Mesendoderm (in vitro differentiated cells): ENCODE results near the gene ADGRA1.

Experiments
- DNase-seq: peaks from one replicate; pipeline ENCODE4 v3.0.0; 2013
- H2AK5ac ChIP-seq: 2 replicates; pipeline ENCODE4 v1.6.1; 2013; ENCODE audit warnings: low read length, inconsistent platforms
- H2BK120ac ChIP-seq: 2 replicates; pipeline ENCODE4 v1.6.1; 2013; ENCODE audit warnings: low read depth, mild to moderate bottlenecking, low read length, moderate library complexity, mixed read lengths
- H2BK15ac ChIP-seq: replicated peaks from 2 replicates; pipeline ENCODE4 v1.6.1; 2013; ENCODE audit warnings: low read depth, mild to moderate bottlenecking, moderate library complexity
- H2BK5ac ChIP-seq: 2 replicates; pipeline ENCODE4 v1.6.1; 2013; ENCODE audit warnings: low read length, inconsistent platforms
- H3K18ac ChIP-seq: 2 replicates; pipeline ENCODE4 v1.6.1; 2013; ENCODE audit warnings: mild to moderate bottlenecking, low read length, mixed read lengths
- H3K23ac ChIP-seq: one replicate; pipeline ENCODE4 v1.6.1; 2013; ENCODE audit warnings: low read length
- H3K27ac ChIP-seq: 2 replicates; pipeline ENCODE4 v1.5.1; 2013; ENCODE audit warnings: low read depth, mild to moderate bottlenecking, inconsistent platforms, low read length, moderate library complexity
- H3K27me3 ChIP-seq: 2 replicates; pipeline ENCODE4 v1.6.1; 2013; ENCODE audit warnings: low read length, control low read depth, mild to moderate bottlenecking, inconsistent platforms; ENCODE audit not compliant: insufficient read depth, poor library complexity
- H3K36me3 ChIP-seq: 2 replicates; pipeline ENCODE4 v1.6.1; 2013; ENCODE audit warnings: low read length, inconsistent platforms; ENCODE audit not compliant: control insufficient read depth, insufficient read depth
- H3K4ac ChIP-seq: one replicate; pipeline ENCODE4 v1.6.1; 2013; ENCODE audit warnings: low read depth, mild to moderate bottlenecking, low read length, moderate library complexity
- H3K4me1 ChIP-seq: 2 replicates; pipeline ENCODE4 v1.6.1; 2013; ENCODE audit warnings: low read depth, low read length, inconsistent platforms; ENCODE audit not compliant: control insufficient read depth
- H3K4me2 ChIP-seq: 2 replicates; pipeline ENCODE4 v1.6.1; 2013; ENCODE audit warnings: low read length
- H3K4me3 ChIP-seq: 2 replicates; pipeline ENCODE4 v1.5.1; 2013; ENCODE audit warnings: mild to moderate bottlenecking, low read length
- H3K56ac ChIP-seq: one replicate; pipeline ENCODE4 v1.6.1; 2013; ENCODE audit warnings: low read length
- H3K79me1 ChIP-seq: 2 replicates; pipeline ENCODE4 v1.6.1; 2013; ENCODE audit warnings: low read length, inconsistent platforms
- H3K79me2 ChIP-seq: 2 replicates; pipeline ENCODE4 v1.6.1; 2013; ENCODE audit warnings: mild to moderate bottlenecking, low read length; ENCODE audit not compliant: control insufficient read depth, insufficient read depth
- H3K9ac ChIP-seq: 2 replicates; pipeline ENCODE4 v1.6.1; 2013; ENCODE audit warnings: low read length, inconsistent platforms
- H4K5ac ChIP-seq: one replicate; pipeline ENCODE4 v1.6.1; 2013; ENCODE audit warnings: low read length
- H4K8ac ChIP-seq: one replicate; pipeline ENCODE4 v1.6.1; 2013; ENCODE audit warnings: low read depth, mild to moderate bottlenecking, control low read depth, low read length, moderate library complexity
- WGBS: extraction: QIAGEN DNeasy Blood & Tissue Kit; methylation state at CpG from one replicate; pipeline ENCODE4 v1.1.7; 2013; ENCODE audit warnings: low lambda C conversion rate, missing lambda C conversion rate; ENCODE audit not compliant: insufficient coverage; ENCODE audit errors: extremely low coverage; 5-methylcytosine and 5-hydroxymethylcytosine counted together

ADGRA1 gene

DNA sequence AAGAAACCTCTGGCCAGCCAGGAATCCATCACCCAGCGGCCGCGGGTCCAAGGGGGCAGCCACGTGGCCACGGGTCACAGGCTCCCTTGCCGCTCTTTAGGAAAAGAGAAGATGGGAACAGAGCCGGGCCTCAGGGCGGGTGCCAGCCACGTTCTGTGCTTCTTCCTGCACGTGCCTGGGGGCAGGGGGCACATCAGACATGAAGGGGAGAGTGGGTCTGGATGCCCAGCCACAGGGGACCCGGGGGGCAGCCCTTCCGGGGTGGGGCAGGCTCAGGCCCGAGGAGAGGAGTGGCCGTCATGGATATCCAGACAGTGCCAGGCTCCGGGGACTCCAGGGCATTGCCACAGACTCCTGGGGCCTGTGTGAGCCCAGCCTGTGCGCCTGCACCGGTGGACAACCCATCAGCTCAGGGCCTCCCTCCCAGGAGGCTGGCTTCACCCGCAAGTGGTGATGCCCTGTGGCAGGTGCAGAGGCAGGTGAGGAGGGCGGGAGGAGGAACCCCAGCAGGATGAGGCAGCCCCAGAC lies 31.0 kb upstream of the ADGRA1 start:
- no CpG with 5 or more reads among the region's 19 CpGs for WGBS
- H4K5ac ChIP-seq = no peak overlapping the region
- H2BK15ac ChIP-seq = no peak overlapping the region
- H3K4ac ChIP-seq = no peak overlapping the region
- DNase-seq = no peak
- no peaks in the 10 kb centered on the region for H3K79me1 ChIP-seq
- no peak overlapping the region for H3K27ac ChIP-seq
- H2BK5ac ChIP-seq = no peak overlapping the region
- H3K4me1 ChIP-seq = no peaks in the 10 kb centered on the region
- no peak overlapping the region for H3K9ac ChIP-seq
- H3K18ac ChIP-seq = no peak overlapping the region
- no peak overlapping the region for H2AK5ac ChIP-seq
- H3K4me3 ChIP-seq = no peak overlapping the region
- no peak overlapping the region for H3K23ac ChIP-seq
- no peak overlapping the region for H3K4me2 ChIP-seq
- no peaks in the 10 kb centered on the region for H3K27me3 ChIP-seq
- H4K8ac ChIP-seq = no peak overlapping the region
- H3K79me2 ChIP-seq = no peaks in the 10 kb centered on the region
- H2BK120ac ChIP-seq = no peak overlapping the region
- no peaks in the 10 kb centered on the region for H3K36me3 ChIP-seq
- H3K56ac ChIP-seq = no peak overlapping the region

DNA sequence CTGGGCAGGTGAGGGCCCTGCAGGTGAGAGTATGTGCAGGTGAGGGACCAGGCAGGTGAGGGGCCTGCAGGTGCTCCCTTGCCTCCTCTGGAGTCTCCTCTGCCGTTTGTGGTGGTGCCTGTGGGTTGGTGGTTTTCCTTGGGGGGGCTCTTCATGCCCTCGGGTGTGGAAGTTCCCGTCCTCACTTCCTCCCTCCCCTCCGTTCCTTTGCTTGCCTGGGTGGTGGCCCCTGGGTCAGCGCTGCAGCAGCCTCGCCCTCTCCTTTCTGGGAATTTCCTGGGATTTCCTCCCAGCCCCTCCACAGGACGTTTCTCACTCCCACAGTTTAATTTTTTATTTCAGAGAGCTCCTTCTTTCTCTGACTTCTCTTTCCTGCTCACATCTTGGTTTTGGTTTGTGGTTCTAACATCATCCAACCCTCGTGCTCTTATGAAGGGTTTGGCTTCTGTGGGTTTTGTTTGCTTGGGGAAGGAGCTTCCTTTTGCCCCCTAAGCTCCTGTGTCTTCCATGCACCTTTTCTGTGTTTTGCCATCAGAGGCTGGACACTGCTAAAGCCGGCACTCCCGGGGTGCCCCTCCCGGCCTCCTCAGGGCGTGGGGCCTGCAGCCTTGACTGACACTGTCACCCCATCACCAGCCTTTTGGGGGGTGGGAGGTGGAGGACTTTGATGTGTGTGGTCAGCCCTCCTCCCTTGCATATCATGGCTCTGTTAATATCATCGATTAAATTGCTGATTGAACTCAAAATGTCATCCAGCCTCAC lies 29.2 kb upstream of the ADGRA1 start:
- H3K18ac ChIP-seq = no peak overlapping the region
- no peak overlapping the region for H3K4me3 ChIP-seq
- H2BK5ac ChIP-seq = no peak overlapping the region
- no CpG with 5 or more reads among the region's 13 CpGs for WGBS
- no peaks in the 10 kb centered on the region for H3K4me1 ChIP-seq
- no peak overlapping the region for H3K4me2 ChIP-seq
- H2AK5ac ChIP-seq = no peak overlapping the region
- H3K36me3 ChIP-seq = no peaks in the 10 kb centered on the region
- no peaks in the 10 kb centered on the region for H3K79me1 ChIP-seq
- no peak overlapping the region for H4K8ac ChIP-seq
- no peak for DNase-seq
- H3K79me2 ChIP-seq = no peaks in the 10 kb centered on the region
- no peak overlapping the region for H3K4ac ChIP-seq
- no peak overlapping the region for H3K56ac ChIP-seq
- H4K5ac ChIP-seq = no peak overlapping the region
- H3K27me3 ChIP-seq = no peaks in the 10 kb centered on the region
- no peak overlapping the region for H3K9ac ChIP-seq
- H2BK120ac ChIP-seq = no peak overlapping the region
- no peak overlapping the region for H3K23ac ChIP-seq
- no peak overlapping the region for H3K27ac ChIP-seq
- no peak overlapping the region for H2BK15ac ChIP-seq

DNA sequence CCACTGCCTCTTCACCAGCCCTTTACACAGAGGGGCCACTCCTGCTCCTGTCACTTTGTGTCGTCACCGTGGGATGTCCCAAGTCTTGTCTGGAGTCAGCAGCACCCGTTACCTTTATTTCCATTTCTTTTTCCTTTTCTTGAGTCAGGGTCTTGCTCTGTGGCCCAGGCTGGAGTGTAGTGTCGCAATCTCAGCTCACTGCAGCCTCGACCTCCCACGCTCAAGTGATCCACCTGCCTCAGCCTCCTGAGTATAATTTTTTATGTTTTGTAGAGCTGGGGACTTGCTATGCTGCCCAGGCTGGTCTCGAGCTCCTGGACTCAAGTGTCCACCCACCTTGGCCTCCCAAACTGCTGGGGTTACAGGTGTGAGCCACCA lies 28.6 kb upstream of the ADGRA1 start:
- Histone ChIP-seq H2BK5ac (no peak overlapping the region), H2BK120ac (no peak overlapping the region), H2BK15ac (no peak overlapping the region), H3K79me2 (no peaks in the 10 kb centered on the region), H3K4me2 (no peak overlapping the region), H3K4me3 (no peak overlapping the region), H2AK5ac (no peak overlapping the region), H3K23ac (no peak overlapping the region), H3K56ac (no peak overlapping the region), H3K18ac (no peak overlapping the region), H3K4me1 (no peaks in the 10 kb centered on the region), H3K36me3 (no peaks in the 10 kb centered on the region), H3K27me3 (no peaks in the 10 kb centered on the region), H3K4ac (no peak overlapping the region), H3K79me1 (no peaks in the 10 kb centered on the region), H4K8ac (no peak overlapping the region), H3K27ac (no peak overlapping the region), H4K5ac (no peak overlapping the region), H3K9ac (no peak overlapping the region)
- no peak for DNase-seq
- no CpG with 5 or more reads among the region's 7 CpGs for WGBS

GRCh38 chr10:133059571-133059970 lies 28.2 kb upstream of the ADGRA1 start:
- H3K79me1 ChIP-seq = no peaks in the 10 kb centered on the region
- H2BK120ac ChIP-seq = no peak overlapping the region
- H3K27ac ChIP-seq = no peak overlapping the region
- H3K18ac ChIP-seq = no peak overlapping the region
- no peak for DNase-seq
- no peak overlapping the region for H4K8ac ChIP-seq
- H3K27me3 ChIP-seq = no peaks in the 10 kb centered on the region
- no peak overlapping the region for H3K9ac ChIP-seq
- no peak overlapping the region for H2BK5ac ChIP-seq
- no peaks in the 10 kb centered on the region for H3K36me3 ChIP-seq
- H3K4me2 ChIP-seq = no peak overlapping the region
- H3K23ac ChIP-seq = no peak overlapping the region
- no peak overlapping the region for H3K56ac ChIP-seq
- no peaks in the 10 kb centered on the region for H3K4me1 ChIP-seq
- H3K4me3 ChIP-seq = no peak overlapping the region
- H3K79me2 ChIP-seq = no peaks in the 10 kb centered on the region
- H2AK5ac ChIP-seq = no peak overlapping the region
- H4K5ac ChIP-seq = no peak overlapping the region
- H3K4ac ChIP-seq = no peak overlapping the region
- no peak overlapping the region for H2BK15ac ChIP-seq
- no CpG with 5 or more reads among the region's 9 CpGs for WGBS

- Histone ChIP-seq H3K23ac (no peak overlapping the region), H4K8ac (no peak overlapping the region), H3K4me3 (no peak overlapping the region), H3K27me3 (no peaks in the 10 kb centered on the region), H2BK5ac (no peak overlapping the region), H4K5ac (no peak overlapping the region), H2BK120ac (no peak overlapping the region), H3K4ac (no peak overlapping the region), H3K79me1 (no peaks in the 10 kb centered on the region), H3K18ac (no peak overlapping the region), H3K9ac (no peak overlapping the region), H3K4me2 (no peak overlapping the region), H3K27ac (no peak overlapping the region), H2BK15ac (no peak overlapping the region), H3K36me3 (no peaks in the 10 kb centered on the region), H3K79me2 (no peaks in the 10 kb centered on the region), H2AK5ac (no peak overlapping the region), H3K56ac (no peak overlapping the region), H3K4me1 (no peaks in the 10 kb centered on the region)
- no CpG with 5 or more reads among the region's 18 CpGs for WGBS
- no peak for DNase-seq
These were observed 27.7 kb upstream of the ADGRA1 start for GRCh38 chr10:133060022-133060421.

DNA sequence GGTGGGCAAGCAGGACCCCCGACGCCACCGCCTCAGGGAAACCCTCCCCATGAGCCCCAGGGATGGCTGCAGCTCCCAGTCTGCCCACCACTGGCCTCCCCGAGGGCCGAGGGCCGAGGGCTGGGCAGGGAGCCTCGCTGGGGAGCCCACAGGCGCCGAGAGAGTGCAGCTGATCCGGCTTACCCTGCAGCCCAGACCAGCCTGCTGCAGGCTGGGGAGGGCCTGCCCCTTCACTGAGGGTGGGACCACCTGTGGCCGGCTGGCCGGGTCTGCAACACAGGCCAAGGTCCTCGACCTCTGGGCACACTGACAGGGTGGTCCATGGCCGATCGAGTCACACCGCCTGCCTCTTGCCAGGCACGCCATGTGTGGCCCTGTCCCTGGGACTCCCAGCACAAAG lies 27.3 kb upstream of the ADGRA1 start:
- H3K27ac ChIP-seq = no peak overlapping the region
- H3K9ac ChIP-seq = no peak overlapping the region
- no peak overlapping the region for H3K4me3 ChIP-seq
- H3K4me2 ChIP-seq = no peak overlapping the region
- H3K18ac ChIP-seq = no peak overlapping the region
- no peaks in the 10 kb centered on the region for H3K79me2 ChIP-seq
- H2BK15ac ChIP-seq = no peak overlapping the region
- H2AK5ac ChIP-seq = no peak overlapping the region
- no peak overlapping the region for H3K56ac ChIP-seq
- H3K27me3 ChIP-seq = no peaks in the 10 kb centered on the region
- no peaks in the 10 kb centered on the region for H3K4me1 ChIP-seq
- no peak for DNase-seq
- H3K79me1 ChIP-seq = no peaks in the 10 kb centered on the region
- H2BK120ac ChIP-seq = no peak overlapping the region
- no peaks in the 10 kb centered on the region for H3K36me3 ChIP-seq
- no peak overlapping the region for H3K4ac ChIP-seq
- WGBS = no CpG with 5 or more reads among the region's 17 CpGs
- no peak overlapping the region for H3K23ac ChIP-seq
- no peak overlapping the region for H2BK5ac ChIP-seq
- no peak overlapping the region for H4K5ac ChIP-seq
- H4K8ac ChIP-seq = no peak overlapping the region
